PFSK-1 (cell line): ENCODE results near the gene GPC6.

ENCODE experiments used
- FOXP2 ChIP-seq: optimal IDR thresholded peaks from 2 replicates; pipeline ENCODE3; 2011; ENCODE audit warnings: borderline replicate concordance, control low read depth, inconsistent platforms; ENCODE audit not compliant: insufficient read depth; ENCODE audit errors: extremely low read length, extremely low read depth
- POLR2AphosphoS5 ChIP-seq: IDR thresholded peaks from 2 replicates; pipeline ENCODE4 v1.6.1; 2012; ENCODE audit warnings: low read depth, mild to moderate bottlenecking, control low read depth, low read length, moderate library complexity
- SIN3A ChIP-seq: IDR thresholded peaks from 2 replicates; pipeline ENCODE4 v1.6.1; 2012; ENCODE audit warnings: mild to moderate bottlenecking, low read length, moderate library complexity, borderline replicate concordance; ENCODE audit not compliant: insufficient read depth
- TAF1 ChIP-seq: IDR thresholded peaks from 2 replicates; pipeline ENCODE4 v1.6.1; 2012; ENCODE audit warnings: low read length, control low read depth, borderline replicate concordance; ENCODE audit not compliant: insufficient read depth
- TF ChIP-seq, protein P1 (sequence below), 2 experiments: IDR thresholded peaks; 2 replicates each; pipeline versions ENCODE4 v1.6.1 to v1.8.0; 2011 to 2012; ENCODE audit warnings: low read depth in 2 of 2, low read length in 2 of 2, control low read depth in 1 of 2, inconsistent platforms in 1 of 2, mild to moderate bottlenecking in 1 of 2, moderate library complexity in 1 of 2; ENCODE audit not compliant: insufficient read depth in 1 of 2

- no peak for TF ChIP-seq SIN3A
- TF ChIP-seq POLR2AphosphoS5: no peak
- TF ChIP-seq, protein P1, sequence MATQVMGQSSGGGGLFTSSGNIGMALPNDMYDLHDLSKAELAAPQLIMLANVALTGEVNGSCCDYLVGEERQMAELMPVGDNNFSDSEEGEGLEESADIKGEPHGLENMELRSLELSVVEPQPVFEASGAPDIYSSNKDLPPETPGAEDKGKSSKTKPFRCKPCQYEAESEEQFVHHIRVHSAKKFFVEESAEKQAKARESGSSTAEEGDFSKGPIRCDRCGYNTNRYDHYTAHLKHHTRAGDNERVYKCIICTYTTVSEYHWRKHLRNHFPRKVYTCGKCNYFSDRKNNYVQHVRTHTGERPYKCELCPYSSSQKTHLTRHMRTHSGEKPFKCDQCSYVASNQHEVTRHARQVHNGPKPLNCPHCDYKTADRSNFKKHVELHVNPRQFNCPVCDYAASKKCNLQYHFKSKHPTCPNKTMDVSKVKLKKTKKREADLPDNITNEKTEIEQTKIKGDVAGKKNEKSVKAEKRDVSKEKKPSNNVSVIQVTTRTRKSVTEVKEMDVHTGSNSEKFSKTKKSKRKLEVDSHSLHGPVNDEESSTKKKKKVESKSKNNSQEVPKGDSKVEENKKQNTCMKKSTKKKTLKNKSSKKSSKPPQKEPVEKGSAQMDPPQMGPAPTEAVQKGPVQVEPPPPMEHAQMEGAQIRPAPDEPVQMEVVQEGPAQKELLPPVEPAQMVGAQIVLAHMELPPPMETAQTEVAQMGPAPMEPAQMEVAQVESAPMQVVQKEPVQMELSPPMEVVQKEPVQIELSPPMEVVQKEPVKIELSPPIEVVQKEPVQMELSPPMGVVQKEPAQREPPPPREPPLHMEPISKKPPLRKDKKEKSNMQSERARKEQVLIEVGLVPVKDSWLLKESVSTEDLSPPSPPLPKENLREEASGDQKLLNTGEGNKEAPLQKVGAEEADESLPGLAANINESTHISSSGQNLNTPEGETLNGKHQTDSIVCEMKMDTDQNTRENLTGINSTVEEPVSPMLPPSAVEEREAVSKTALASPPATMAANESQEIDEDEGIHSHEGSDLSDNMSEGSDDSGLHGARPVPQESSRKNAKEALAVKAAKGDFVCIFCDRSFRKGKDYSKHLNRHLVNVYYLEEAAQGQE (IDR thresholded peaks at IDR 0.05; ENCODE audit: insufficient read depth in 1 of 2, low read depth in 2 of 2, low read length in 2 of 2): no peak
- no peak for TF ChIP-seq TAF1
- no peak for TF ChIP-seq FOXP2
Observed at GRCh38 chr13:93502987-93503615, 276.5 kb downstream of the GPC6 start.
